Lower leg skin (tissue), 4 donors: ENCODE results near the gene PWWP2A. TPM values are rescaled to one million over a fixed set of nuclear protein-coding genes. Genes with fewer than 3 reads are reported as not detected.

Experiments
- DNase-seq, 2 donors: peaks; one replicate each; pipeline ENCODE4 v3.0.0-alpha.2; 2019; ENCODE audit warnings: low spot score in 2 of 2
- H3K4me3 ChIP-seq: fragments of 200-600 bp; sonication (generic); 2 replicates; pipeline ENCODE4 v1.5.1; 2017; ENCODE audit warnings: mild to moderate bottlenecking, low read depth; ENCODE audit not compliant: poor library complexity, severe bottlenecking
- POLR2A ChIP-seq, 2 donors: fragments of 450-650 bp; IDR thresholded peaks; one replicate each; pipeline ENCODE4 v1.6.1; 2016 to 2017; ENCODE audit warnings: antibody characterized with exemption in 2 of 2, mild to moderate bottlenecking in 1 of 2, moderate library complexity in 1 of 2
- WGBS, 2 donors: methylation state at CpG; one replicate each; pipeline ENCODE4 v1.1.5; 2018; 5-methylcytosine and 5-hydroxymethylcytosine counted together
- intact Hi-C: fragments of 100-400 bp; cut with DNase I; formaldehyde crosslinking; loops from one replicate; pipeline ENCODE4 v1.15.0; 2023; ENCODE audit warnings: low total_unique reads
- total RNA-seq, 4 donors: library from RNA; depleted of rRNA; stranded (reverse); fragments of >200 nt; gene quantifications; one replicate each; pipeline ENCODE4 v1.1.0, GENCODE V29; 2016
- TF ChIP-seq, protein P1 (sequence below), 3 donors: fragments of 450-650 bp; IDR thresholded peaks; one replicate each; pipeline ENCODE4 v1.5.1; 2016; ENCODE audit warnings: antibody characterized with exemption in 3 of 3, mild to moderate bottlenecking in 3 of 3, moderate library complexity in 2 of 3

The PWWP2A gene
- total RNA-seq, 4 donors from 2014 or later, result 43.3 to 46.9 (median 46.4) TPM

DNA sequence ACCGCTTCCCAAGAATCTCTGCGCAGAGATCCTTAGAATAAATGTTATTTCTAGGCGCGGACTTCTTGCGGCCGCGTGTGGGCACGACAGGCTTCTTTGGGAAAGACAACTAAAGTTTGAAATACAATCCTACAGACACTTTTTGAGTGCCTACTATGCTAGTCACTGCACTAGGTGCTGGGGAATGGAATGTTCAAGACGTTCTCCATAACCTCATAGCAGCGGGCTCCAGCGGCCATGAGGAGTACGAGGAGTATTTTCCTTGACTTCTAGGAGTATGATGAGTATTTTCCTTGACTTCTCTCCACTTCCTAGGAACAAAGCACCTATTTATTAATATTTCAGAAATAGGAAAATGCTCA, 636 bp upstream of the PWWP2A start:
- no peak overlapping the region for H3K4me3 ChIP-seq
- intact Hi-C loops, result no loop called here
- DNase-seq, result no peak
- WGBS, 2 donors, result 14% methylated on average over 12 of the region's 12 CpGs
- no peak for TF ChIP-seq POLR2A (IDR thresholded peaks at IDR 0.05)
- TF ChIP-seq, protein P1, sequence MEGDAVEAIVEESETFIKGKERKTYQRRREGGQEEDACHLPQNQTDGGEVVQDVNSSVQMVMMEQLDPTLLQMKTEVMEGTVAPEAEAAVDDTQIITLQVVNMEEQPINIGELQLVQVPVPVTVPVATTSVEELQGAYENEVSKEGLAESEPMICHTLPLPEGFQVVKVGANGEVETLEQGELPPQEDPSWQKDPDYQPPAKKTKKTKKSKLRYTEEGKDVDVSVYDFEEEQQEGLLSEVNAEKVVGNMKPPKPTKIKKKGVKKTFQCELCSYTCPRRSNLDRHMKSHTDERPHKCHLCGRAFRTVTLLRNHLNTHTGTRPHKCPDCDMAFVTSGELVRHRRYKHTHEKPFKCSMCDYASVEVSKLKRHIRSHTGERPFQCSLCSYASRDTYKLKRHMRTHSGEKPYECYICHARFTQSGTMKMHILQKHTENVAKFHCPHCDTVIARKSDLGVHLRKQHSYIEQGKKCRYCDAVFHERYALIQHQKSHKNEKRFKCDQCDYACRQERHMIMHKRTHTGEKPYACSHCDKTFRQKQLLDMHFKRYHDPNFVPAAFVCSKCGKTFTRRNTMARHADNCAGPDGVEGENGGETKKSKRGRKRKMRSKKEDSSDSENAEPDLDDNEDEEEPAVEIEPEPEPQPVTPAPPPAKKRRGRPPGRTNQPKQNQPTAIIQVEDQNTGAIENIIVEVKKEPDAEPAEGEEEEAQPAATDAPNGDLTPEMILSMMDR (IDR thresholded peaks at IDR 0.05), result no peak

DNA sequence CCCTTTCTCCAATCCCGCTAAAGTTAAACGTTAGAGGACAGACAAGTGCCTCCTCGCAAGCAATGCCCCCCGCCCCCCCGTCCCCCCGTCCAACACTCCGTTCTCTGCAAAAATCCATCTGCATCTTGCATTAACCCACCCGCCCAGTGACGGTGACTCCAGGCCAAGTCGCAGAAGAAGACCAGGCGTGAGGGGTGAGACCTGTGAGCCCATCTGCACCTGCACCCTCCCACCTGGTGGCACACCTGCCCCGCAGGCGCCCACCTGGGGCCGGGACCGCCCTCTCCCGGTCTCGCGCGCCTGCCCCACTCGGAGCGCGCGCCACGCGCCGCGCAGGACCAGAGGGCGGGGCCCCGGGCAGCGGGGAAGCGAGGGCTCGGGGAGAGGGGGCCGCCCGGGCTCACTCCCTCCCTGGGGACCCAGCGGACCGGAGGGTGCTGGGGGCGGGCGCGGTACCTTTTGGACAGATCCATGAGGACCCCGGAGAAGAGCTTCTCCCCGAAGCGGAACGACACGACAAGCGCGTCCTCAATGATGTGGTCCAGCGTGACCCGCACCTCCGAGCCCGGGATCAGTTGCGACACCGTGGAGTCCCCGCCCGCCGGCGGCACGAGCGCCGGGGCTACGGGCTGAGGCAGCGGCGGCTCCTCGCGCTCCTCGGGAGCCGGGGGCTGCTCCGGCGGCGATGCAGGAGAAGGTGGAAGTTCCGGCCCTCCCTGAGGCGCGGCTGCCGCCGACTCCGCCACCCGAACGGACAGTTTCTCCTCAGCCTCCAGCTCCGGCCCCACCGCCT, 705 bp downstream of the PWWP2A start:
- intact Hi-C loops, result no loop called here
- DNase-seq, result peak; percentile 29 to 91

DNA sequence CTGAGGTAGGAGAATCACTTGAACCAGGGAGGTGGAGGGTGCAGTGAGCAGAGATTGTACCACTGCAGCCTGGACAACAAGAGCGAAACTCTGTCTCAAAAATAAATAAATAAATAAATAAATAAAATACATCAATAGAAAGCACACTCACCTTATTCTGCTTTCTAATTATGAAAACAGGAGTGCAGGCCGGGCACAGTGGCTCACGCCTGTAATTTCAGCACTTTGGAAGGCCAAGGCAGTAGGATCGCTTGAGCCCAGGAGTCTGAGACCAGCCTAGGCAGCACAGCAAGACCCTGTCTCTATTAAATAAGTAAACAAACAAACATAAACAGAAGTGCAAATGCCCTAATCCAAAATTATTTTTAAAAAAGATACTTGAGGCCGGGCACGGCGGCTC, 2.3 kb downstream of the PWWP2A start:
- peak in 1 of 2 donors; percentile 64 for DNase-seq
- intact Hi-C loops, result no loop called here
- no peak for TF ChIP-seq POLR2A (IDR thresholded peaks at IDR 0.05)
- TF ChIP-seq, protein P1 (IDR thresholded peaks at IDR 0.05), result no peak
- 97% methylated on average over 7 of the region's 7 CpGs for WGBS, 2 donors
- H3K4me3 ChIP-seq, result no peak overlapping the region

More for the DNA sequence above, 705 bp downstream of the PWWP2A start:
- WGBS, 2 donors, result 0% methylated on average over 17 to 37 of the region's 79 CpGs
- TF ChIP-seq POLR2A (IDR thresholded peaks at IDR 0.05), result no peak
- TF ChIP-seq, protein P1 (IDR thresholded peaks at IDR 0.05), result no peak
- peak overlapping the region; percentile 93 for H3K4me3 ChIP-seq

DNA sequence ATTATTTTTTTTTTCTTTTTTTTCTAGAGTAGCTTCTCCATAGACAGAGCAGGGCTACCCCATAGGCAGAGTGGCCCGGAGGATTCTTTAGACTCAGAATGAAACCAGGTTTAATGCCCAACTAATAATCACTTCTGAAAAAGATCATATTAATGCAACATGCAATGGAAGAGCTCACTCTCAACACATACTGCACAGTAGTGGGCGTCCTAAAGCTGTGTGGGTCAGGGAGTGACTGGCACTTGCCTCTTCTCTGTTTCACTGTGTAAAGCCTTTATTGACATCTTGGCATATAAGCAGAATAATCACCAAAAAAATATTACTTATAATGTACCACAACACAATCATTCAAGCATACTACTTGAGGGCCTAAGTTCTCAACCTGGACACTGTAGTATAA, 11.1 kb downstream of the PWWP2A start:
- no peak for DNase-seq
- no peak overlapping the region for H3K4me3 ChIP-seq
- 87 to 93% methylated on average over 2 of the region's 2 CpGs for WGBS, 2 donors
- TF ChIP-seq, protein P1 (IDR thresholded peaks at IDR 0.05), result no peak
- TF ChIP-seq POLR2A (IDR thresholded peaks at IDR 0.05), result no peak
- intact Hi-C loops, result no loop called here

DNA sequence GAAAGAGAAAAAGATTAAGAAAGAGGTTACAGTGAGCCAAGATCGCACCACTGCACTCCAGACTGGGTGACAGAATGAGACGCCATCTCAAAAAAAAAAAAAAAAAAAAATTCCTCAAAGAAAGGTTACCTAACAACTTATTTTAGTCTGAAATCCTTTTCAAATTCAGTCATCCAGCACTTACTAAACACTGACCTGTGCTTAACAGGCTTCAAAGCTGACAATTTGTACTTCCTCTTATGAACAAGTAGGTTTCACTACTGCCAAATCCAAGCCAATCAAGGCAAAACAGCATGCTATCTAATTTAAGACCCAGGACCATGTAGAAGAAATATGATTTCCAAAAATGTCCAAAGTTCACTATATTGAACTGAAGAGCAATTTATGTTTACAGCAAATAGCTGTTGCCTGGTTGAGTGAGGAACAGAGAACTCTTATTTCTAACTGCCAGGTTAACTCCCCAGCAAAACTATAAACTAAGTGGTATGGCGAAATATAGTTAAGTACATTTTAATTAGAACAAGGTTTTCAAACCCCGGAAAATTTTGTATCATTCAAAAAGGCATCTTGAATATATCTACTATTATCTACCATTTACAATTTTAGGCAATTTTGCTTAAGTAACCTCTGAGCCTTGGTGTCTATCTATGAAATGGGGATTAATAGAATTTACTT, 13.4 kb downstream of the PWWP2A start:
- TF ChIP-seq, protein P1 (IDR thresholded peaks at IDR 0.05), result no peak
- TF ChIP-seq POLR2A (IDR thresholded peaks at IDR 0.05), result no peak
- WGBS, 2 donors, result 70 to 77% methylated on average over 4 of the region's 4 CpGs
- no peak for DNase-seq
- H3K4me3 ChIP-seq, result no peak overlapping the region
- intact Hi-C loops, result no loop called here
